Astrocyte (in vitro differentiated cells and primary cell): Measurements from ENCODE around the gene RMND1. TPM values are rescaled to one million over a fixed set of nuclear protein-coding genes. Genes with fewer than 3 reads are reported as not detected.

Experiments
- DNase-seq: peaks from one replicate; pipeline ENCODE4 v3.0.0-alpha.2; 2010; ENCODE audit warnings: low read depth
- FAIRE-seq: peaks from 2 replicates; lab custom pipeline; 2011; peaks lifted over from hg19 to GRCh38; lab: Jason Lieb, UNC
- H2AFZ ChIP-seq: 2 replicates; pipeline ENCODE4 v1.6.0; 2012; ENCODE audit warnings: low read depth, low read length, inconsistent platforms
- H3K27ac ChIP-seq: 2 replicates; pipeline ENCODE4 v1.5.1; 2011; ENCODE audit warnings: low read depth, low read length, inconsistent platforms
- H3K27me3 ChIP-seq: 2 replicates; pipeline ENCODE4 v1.6.0; 2011; ENCODE audit warnings: low read length, inconsistent platforms; ENCODE audit not compliant: insufficient read depth
- H3K36me3 ChIP-seq: 2 replicates; pipeline ENCODE4 v1.5.1; 2011; ENCODE audit warnings: low read length, inconsistent platforms; ENCODE audit not compliant: insufficient read depth
- H3K4me1 ChIP-seq: 2 replicates; pipeline ENCODE4 v1.5.1; 2011; ENCODE audit warnings: low read length, inconsistent platforms; ENCODE audit not compliant: insufficient read depth
- H3K4me2 ChIP-seq: 2 replicates; pipeline ENCODE4 v1.6.0; 2012; ENCODE audit warnings: low read length, inconsistent platforms
- H3K4me3 ChIP-seq: 2 replicates; pipeline ENCODE4 v1.5.1; 2011; ENCODE audit warnings: low read depth, mild to moderate bottlenecking, low read length, inconsistent platforms; ENCODE audit not compliant: insufficient read depth
- H3K79me2 ChIP-seq: 2 replicates; pipeline ENCODE4 v1.6.0; 2012; ENCODE audit warnings: mild to moderate bottlenecking, low read length, inconsistent platforms; ENCODE audit not compliant: insufficient read depth
- H3K9ac ChIP-seq: 2 replicates; pipeline ENCODE4 v1.6.0; 2012; ENCODE audit warnings: mild to moderate bottlenecking, low read length, inconsistent platforms
- H3K9me3 ChIP-seq: 2 replicates; pipeline ENCODE4 v1.5.1; 2012; ENCODE audit warnings: low read depth, mild to moderate bottlenecking, low read length, inconsistent platforms; ENCODE audit not compliant: insufficient read depth
- H4K20me1 ChIP-seq: 2 replicates; pipeline ENCODE4 v1.6.0; 2012; ENCODE audit warnings: low read length, inconsistent platforms; ENCODE audit not compliant: insufficient read depth
- H3K27ac Mint-ChIP-seq: one replicate; pipeline ENCODE4 v1.8.0; 2021; ENCODE audit warnings: mild to moderate bottlenecking, mixed read lengths; ENCODE audit not compliant: unreplicated experiment
- H3K27me3 Mint-ChIP-seq: one replicate; pipeline ENCODE4 v1.8.0; 2021; ENCODE audit warnings: low read depth, mixed read lengths; ENCODE audit not compliant: unreplicated experiment
- H3K36me3 Mint-ChIP-seq: one replicate; pipeline ENCODE4 v1.8.0; 2021; ENCODE audit warnings: low read depth, mixed read lengths; ENCODE audit not compliant: unreplicated experiment
- H3K4me1 Mint-ChIP-seq: one replicate; pipeline ENCODE4 v1.8.0; 2021; ENCODE audit warnings: low read depth, mixed read lengths; ENCODE audit not compliant: unreplicated experiment
- H3K4me3 Mint-ChIP-seq: one replicate; pipeline ENCODE4 v1.8.0; 2021; ENCODE audit warnings: mild to moderate bottlenecking, moderate library complexity, mixed read lengths; ENCODE audit not compliant: unreplicated experiment
- H3K9me3 Mint-ChIP-seq: one replicate; pipeline ENCODE4 v1.8.0; 2021; ENCODE audit warnings: mild to moderate bottlenecking, mixed read lengths; ENCODE audit not compliant: unreplicated experiment
- EZH2 ChIP-seq: IDR thresholded peaks from 2 replicates; pipeline ENCODE4 v1.6.1; 2012; ENCODE audit warnings: mild to moderate bottlenecking, low read length, inconsistent platforms; ENCODE audit not compliant: insufficient read depth
- total RNA-seq: library from RNA; stranded (reverse); gene quantifications from 2 replicates; pipeline ENCODE4 v1.2.1, GENCODE V29; 2021
- TF ChIP-seq, protein P1 (sequence below): IDR thresholded peaks from 2 replicates; pipeline ENCODE4 v1.5.1; 2011; ENCODE audit warnings: low read depth, mild to moderate bottlenecking, inconsistent platforms, low read length, moderate library complexity; ENCODE audit not compliant: insufficient read depth

RMND1 gene
- total RNA-seq, 1 donor from 2014 or later: 25.9 TPM

DNA sequence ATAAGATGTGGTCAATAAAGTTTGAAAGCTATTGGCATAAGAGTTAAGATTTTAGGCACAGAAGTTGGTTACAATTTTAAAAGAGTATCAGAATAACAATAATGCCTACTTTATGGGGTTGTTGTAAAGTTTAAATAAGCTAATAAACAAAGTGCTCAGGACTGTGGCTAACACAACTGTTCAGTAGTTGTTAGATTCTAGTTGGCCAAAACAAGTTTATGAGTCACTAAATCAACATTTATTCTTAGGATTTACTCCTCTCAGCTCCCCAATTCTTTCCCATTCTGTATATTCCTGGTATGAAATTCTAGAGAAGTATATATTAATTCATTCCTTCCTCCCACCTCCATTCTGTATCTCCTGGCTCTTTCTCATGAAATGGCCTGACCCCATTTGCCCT is 14.5 kb downstream of the RMND1 start:
- Mint-ChIP-seq H3K27me3 (no peaks in the 10 kb centered on the region), H3K9me3 (no peaks in the 10 kb centered on the region), H3K4me1 (peaks cover 21% of the 10 kb centered on the region), H3K36me3 (peaks cover 10% of the 10 kb centered on the region), H3K27ac (no peak overlapping the region), H3K4me3 (no peak overlapping the region)
- Histone ChIP-seq H3K4me2 (peak overlapping the region; percentile 3), H3K9ac (no peak overlapping the region), H4K20me1 (peaks cover 19% of the 10 kb centered on the region), H3K4me3 (no peak overlapping the region), H3K36me3 (peaks cover 5% of the 10 kb centered on the region), H2AFZ (no peak overlapping the region), H3K79me2 (peaks cover 66% of the 10 kb centered on the region), H3K27ac (peak overlapping the region; percentile 58), H3K27me3 (no peaks in the 10 kb centered on the region), H3K9me3 (no peaks in the 10 kb centered on the region), H3K4me1 (peaks cover 21% of the 10 kb centered on the region)
- TF ChIP-seq EZH2: no peak
- TF ChIP-seq, protein P1, sequence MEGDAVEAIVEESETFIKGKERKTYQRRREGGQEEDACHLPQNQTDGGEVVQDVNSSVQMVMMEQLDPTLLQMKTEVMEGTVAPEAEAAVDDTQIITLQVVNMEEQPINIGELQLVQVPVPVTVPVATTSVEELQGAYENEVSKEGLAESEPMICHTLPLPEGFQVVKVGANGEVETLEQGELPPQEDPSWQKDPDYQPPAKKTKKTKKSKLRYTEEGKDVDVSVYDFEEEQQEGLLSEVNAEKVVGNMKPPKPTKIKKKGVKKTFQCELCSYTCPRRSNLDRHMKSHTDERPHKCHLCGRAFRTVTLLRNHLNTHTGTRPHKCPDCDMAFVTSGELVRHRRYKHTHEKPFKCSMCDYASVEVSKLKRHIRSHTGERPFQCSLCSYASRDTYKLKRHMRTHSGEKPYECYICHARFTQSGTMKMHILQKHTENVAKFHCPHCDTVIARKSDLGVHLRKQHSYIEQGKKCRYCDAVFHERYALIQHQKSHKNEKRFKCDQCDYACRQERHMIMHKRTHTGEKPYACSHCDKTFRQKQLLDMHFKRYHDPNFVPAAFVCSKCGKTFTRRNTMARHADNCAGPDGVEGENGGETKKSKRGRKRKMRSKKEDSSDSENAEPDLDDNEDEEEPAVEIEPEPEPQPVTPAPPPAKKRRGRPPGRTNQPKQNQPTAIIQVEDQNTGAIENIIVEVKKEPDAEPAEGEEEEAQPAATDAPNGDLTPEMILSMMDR: no peak
- FAIRE-seq (no peak), DNase-seq (peak; percentile 40)

DNA sequence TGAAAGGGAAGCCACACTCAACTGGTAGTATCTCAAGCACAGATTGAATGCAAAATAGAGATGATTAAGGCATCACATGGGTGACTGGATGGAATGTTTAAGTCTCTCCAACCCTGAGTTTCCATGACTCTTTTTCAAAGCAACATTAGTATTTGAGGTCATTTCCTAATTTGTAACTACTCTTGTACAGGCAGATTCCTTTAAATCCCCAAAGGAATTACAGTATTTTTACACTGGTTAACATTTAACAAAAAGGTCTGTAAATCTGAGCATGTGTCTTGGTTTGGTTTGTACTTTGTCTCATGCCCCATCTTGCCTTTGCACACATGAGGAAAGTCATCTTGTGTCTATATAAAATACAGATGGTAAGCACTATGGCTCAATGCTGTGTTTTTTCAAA is 15.1 kb downstream of the RMND1 start:
- DNase-seq (peak; percentile 63), FAIRE-seq (peak; percentile 55)
- Mint-ChIP-seq H3K4me1 (peaks cover 20% of the 10 kb centered on the region), H3K27me3 (no peaks in the 10 kb centered on the region), H3K4me3 (no peak overlapping the region), H3K27ac (peak overlapping the region; percentile 0), H3K36me3 (peaks cover 11% of the 10 kb centered on the region), H3K9me3 (no peaks in the 10 kb centered on the region)
- peaks cover 5% of the 10 kb centered on the region for H3K36me3 ChIP-seq
- no peak overlapping the region for H3K4me3 ChIP-seq
- no peaks in the 10 kb centered on the region for H3K27me3 ChIP-seq
- no peak for TF ChIP-seq EZH2
- TF ChIP-seq, protein P1: no peak
- H3K27ac ChIP-seq: peak overlapping the region; percentile 58
- no peaks in the 10 kb centered on the region for H3K9me3 ChIP-seq
- H4K20me1 ChIP-seq: peaks cover 17% of the 10 kb centered on the region
- H3K79me2 ChIP-seq: peaks cover 60% of the 10 kb centered on the region
- no peak overlapping the region for H2AFZ ChIP-seq
- H3K4me1 ChIP-seq: peaks cover 21% of the 10 kb centered on the region
- no peak overlapping the region for H3K9ac ChIP-seq
- H3K4me2 ChIP-seq: peak overlapping the region; percentile 26

DNA sequence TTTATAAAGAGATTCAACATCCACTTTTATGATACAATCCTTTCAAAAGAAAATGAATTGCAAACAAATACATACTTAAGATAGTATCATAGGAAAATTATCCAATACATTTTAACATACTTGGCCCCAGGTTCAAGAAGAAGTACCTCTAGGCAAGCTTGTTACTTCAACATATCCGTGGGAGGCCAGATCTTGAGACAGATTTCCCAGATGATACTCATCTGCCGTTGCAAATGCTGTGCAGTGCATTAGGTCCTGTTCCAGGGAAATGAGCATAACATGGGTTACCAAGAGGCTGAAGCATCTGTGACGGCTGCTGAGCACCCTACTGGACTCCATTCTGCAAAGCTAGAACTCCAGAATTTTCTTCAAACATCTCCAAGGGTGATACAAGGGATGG is 15.6 kb downstream of the RMND1 start:
- Histone ChIP-seq H3K27ac (peak overlapping the region; percentile 58), H3K36me3 (peaks cover 8% of the 10 kb centered on the region), H3K79me2 (peaks cover 55% of the 10 kb centered on the region), H3K9me3 (no peaks in the 10 kb centered on the region), H3K9ac (no peak overlapping the region), H3K27me3 (no peaks in the 10 kb centered on the region), H4K20me1 (peaks cover 13% of the 10 kb centered on the region), H2AFZ (no peak overlapping the region), H3K4me1 (peaks cover 21% of the 10 kb centered on the region), H3K4me3 (no peak overlapping the region), H3K4me2 (peak overlapping the region; percentile 26)
- H3K4me3 Mint-ChIP-seq: peak overlapping the region; percentile 1
- H3K9me3 Mint-ChIP-seq: no peaks in the 10 kb centered on the region
- FAIRE-seq (no peak), DNase-seq (no peak)
- no peaks in the 10 kb centered on the region for H3K27me3 Mint-ChIP-seq
- peaks cover 11% of the 10 kb centered on the region for H3K36me3 Mint-ChIP-seq
- H3K27ac Mint-ChIP-seq: no peak overlapping the region
- TF ChIP-seq EZH2: no peak
- TF ChIP-seq, protein P1: no peak
- peaks cover 21% of the 10 kb centered on the region for H3K4me1 Mint-ChIP-seq
